Measurements from ENCODE around the gene RGS6.

GRCh38 chr14:71911669-71912068 lies 20.6 kb upstream of the RGS6 start:
- TF ChIP-seq RXRA (IDR thresholded peaks at IDR 0.05) (no peak), ZBTB33 (IDR thresholded peaks at IDR 0.05) (no peak), REST (IDR thresholded peaks at IDR 0.05) (no peak), CTCF (IDR thresholded peaks at IDR 0.05; ENCODE audit: low read depth, low read length, missing input control) (no peak)
